Panc1 (cell line): Measurements from ENCODE around the gene PINK1. TPM values are rescaled to one million over a fixed set of nuclear protein-coding genes. Genes with fewer than 3 reads are reported as not detected.

ENCODE experiments used
- ATAC-seq: fragments of 200-7000 bp; cut with Tn5 transposase; 2 replicates; pipeline ENCODE4 v1.9.1; 2020; ENCODE audit warnings: mild to moderate bottlenecking, moderate library complexity
- BruUV-seq: library from RNA; stranded (reverse); fragments of 400-500 nt; replicated peaks from 2 replicates; lab custom pipeline; 2021; lab: Mats Ljungman, UMichigan
- CTCF ChIA-PET: fragments of 300-600 bp; sonication (Branson Sonifier 250); formaldehyde crosslinking; loops from one replicate; lab custom pipeline; 2022; ENCODE audit warnings: antibody characterized with exemption; lab: Charles Lee
- POLR2A ChIA-PET: fragments of 300-600 bp; sonication (Branson Sonifier 250); formaldehyde crosslinking; loops from one replicate; lab custom pipeline; 2022; ENCODE audit warnings: antibody characterized with exemption; lab: Charles Lee
- DNase-seq: peaks from one replicate; pipeline ENCODE4 v3.0.0-alpha.2; 2010; ENCODE audit warnings: low read depth, low spot score
- H3K27ac ChIP-seq: 2 replicates; pipeline ENCODE4 v1.5.1; 2011; ENCODE audit warnings: mild to moderate bottlenecking, low read length, inconsistent platforms
- H3K27me3 ChIP-seq: fragments of 200-500 bp; sonication (Bioruptor generic); 2 replicates; pipeline ENCODE4 v1.6.0; 2014; ENCODE audit warnings: low read length, inconsistent platforms; ENCODE audit not compliant: control insufficient read depth, insufficient read depth
- H3K36me3 ChIP-seq: fragments of 200-500 bp; sonication (Bioruptor generic); 2 replicates; pipeline ENCODE4 v1.5.1; 2014; ENCODE audit warnings: inconsistent platforms, mild to moderate bottlenecking, low read length, moderate library complexity; ENCODE audit not compliant: control insufficient read depth, insufficient read depth
- H3K4me1 ChIP-seq: 2 replicates; pipeline ENCODE4 v1.5.1; 2011; ENCODE audit warnings: inconsistent platforms, mild to moderate bottlenecking, low read length, moderate library complexity; ENCODE audit not compliant: control insufficient read depth, insufficient read depth
- H3K4me3 ChIP-seq, 2 experiments: 2 replicates each; pipeline ENCODE4 v1.5.1; 2011 to 2012; ENCODE audit warnings: low read depth in 2 of 2, low read length in 2 of 2, mild to moderate bottlenecking in 2 of 2, inconsistent platforms in 1 of 2, moderate library complexity in 1 of 2
- H3K9me3 ChIP-seq: fragments of 200-500 bp; sonication (Bioruptor generic); 2 replicates; pipeline ENCODE4 v1.5.1; 2014; ENCODE audit warnings: low read depth, mild to moderate bottlenecking, inconsistent platforms, low read length, moderate library complexity; ENCODE audit not compliant: control insufficient read depth, insufficient read depth
- CTCF ChIP-seq: fragments of 450-650 bp; IDR thresholded peaks from 2 replicates; pipeline ENCODE4 v1.5.1; 2017; ENCODE audit warnings: mild to moderate bottlenecking
- POLR2AphosphoS5 ChIP-seq: IDR thresholded peaks from 2 replicates; pipeline ENCODE4 v1.6.1; 2012; ENCODE audit warnings: mild to moderate bottlenecking, low read depth, low read length, moderate library complexity
- REST ChIP-seq, 2 experiments: IDR thresholded peaks; 2 replicates each; pipeline ENCODE4 v1.6.1; 2011 to 2012; ENCODE audit warnings: low read depth in 2 of 2, control low read depth in 1 of 2, low read length in 1 of 2, mild to moderate bottlenecking in 1 of 2, moderate library complexity in 1 of 2; ENCODE audit not compliant: insufficient read depth in 1 of 2
- SIN3A ChIP-seq: IDR thresholded peaks from 2 replicates; pipeline ENCODE4 v1.6.1; 2012; ENCODE audit warnings: low read depth, mild to moderate bottlenecking, low read length, moderate library complexity, borderline replicate concordance; ENCODE audit not compliant: insufficient read depth
- TCF7L2 ChIP-seq: IDR thresholded peaks from 2 replicates; pipeline ENCODE4 v1.6.1; 2011; ENCODE audit warnings: mild to moderate bottlenecking, low read depth, low read length, inconsistent platforms
- in situ Hi-C: cut with HindIII; loops from 2 replicates; pipeline ENCODE4 v1.10.0; 2016; ENCODE audit warnings: low sequenced_read_pairs, low pct_unique_long_range_greater_than_20kb
- intact Hi-C: fragments of 100-400 bp; cut with micrococcal nuclease; formaldehyde crosslinking; loops from one replicate; pipeline ENCODE4 v1.10.0; 2022; ENCODE audit not compliant: unreplicated experiment
- total RNA-seq: library from RNA; stranded (reverse); gene quantifications from one replicate; pipeline ENCODE4 v1.2.1, GENCODE V29; 2021; ENCODE audit not compliant: unreplicated experiment

The PINK1 gene
- total RNA-seq, 1 experiment from 2014 or later: 32.1 TPM

- TF ChIP-seq POLR2AphosphoS5: no peak
- TF ChIP-seq SIN3A: 0 out of 2 replicates have a peak, but pooled peaks have one; percentile 44
- no peak for TF ChIP-seq REST (IDR thresholded peaks at IDR 0.05; ENCODE audit: insufficient read depth in 1 of 2, low read depth in 2 of 2, low read length in 1 of 2)
- TF ChIP-seq TCF7L2: peak; percentile 18; the same call in 1 of the 2 replicates
- TF ChIP-seq CTCF: peak; percentile 97
- ChIA-PET CTCF (interaction anchor here (0.6 to 1.3 kb wide), 13 partner anchors 9 to 536 kb away, joined by 3 to 8 read pairs (median 3); partner anchors contain the start of gene SH2D5), POLR2A (interaction anchor here (0.6 kb wide), 4 partner anchors 10 to 452 kb away, joined by 3 to 8 read pairs (median 4); no protein-coding TSS in a partner anchor)
- in situ Hi-C loops (no loop called here), intact Hi-C loops (loop anchor here (5.0 kb wide), 1 partner anchor 501 kb away; no protein-coding TSS in a partner anchor)
- H3K4me3 ChIP-seq: peak overlapping the region; percentile 51 to 65
- no TSS peak for BruUV-seq
- H3K36me3 ChIP-seq: no peaks in the 10 kb centered on the region
- DNase-seq (peak; percentile 42), ATAC-seq (peak; percentile 91)
- peak overlapping the region; percentile 80 for H3K27ac ChIP-seq
- no peaks in the 10 kb centered on the region for H3K9me3 ChIP-seq
- peaks cover 5% of the 10 kb centered on the region for H3K4me1 ChIP-seq
- no peaks in the 10 kb centered on the region for H3K27me3 ChIP-seq
These were observed 63.4 kb downstream of the PINK1 start for GRCh38 chr1:20696397-20697333.

DNA sequence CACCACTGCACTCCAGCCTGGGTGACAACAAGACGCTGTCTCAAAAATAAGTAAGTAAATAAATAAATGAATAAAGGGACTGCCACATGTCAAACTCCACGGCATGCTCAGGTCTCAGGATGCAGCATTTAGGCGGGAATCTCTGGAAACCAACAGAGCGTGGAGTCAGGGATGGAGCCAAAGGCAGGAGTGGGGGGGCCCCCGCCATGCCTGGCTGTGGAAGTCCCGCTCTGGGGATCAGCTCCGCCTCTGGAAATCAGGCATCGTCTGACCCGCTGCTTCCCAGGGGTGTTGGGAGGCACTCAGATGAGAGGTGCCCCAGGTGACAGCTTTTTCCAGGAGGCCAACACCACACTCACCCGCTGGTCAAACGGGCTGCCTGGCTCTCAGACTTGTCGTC is 64.3 kb downstream of the PINK1 start:
- Histone ChIP-seq H3K27ac (0 out of 2 replicates have a peak overlapping the region, but pooled peaks have one; percentile 18), H3K36me3 (no peaks in the 10 kb centered on the region), H3K4me3 (no peak overlapping the region), H3K9me3 (no peaks in the 10 kb centered on the region), H3K27me3 (no peaks in the 10 kb centered on the region), H3K4me1 (peaks cover 5% of the 10 kb centered on the region)
- in situ Hi-C loops: no loop called here
- TF ChIP-seq REST (IDR thresholded peaks at IDR 0.05; ENCODE audit: insufficient read depth in 1 of 2, low read depth in 2 of 2, low read length in 1 of 2): no peak
- no peak for TF ChIP-seq CTCF
- no peak for TF ChIP-seq TCF7L2
- TF ChIP-seq SIN3A: no peak
- TF ChIP-seq POLR2AphosphoS5: no peak
- ATAC-seq (no peak), DNase-seq (no peak)
- ChIA-PET CTCF (interaction anchor here (1.3 kb wide), 2 partner anchors 30 to 36 kb away, joined by 3 to 8 read pairs; no protein-coding TSS in a partner anchor), POLR2A (no interaction called here)
- BruUV-seq: no TSS peak
- intact Hi-C loops: loop anchor here (5.0 kb wide), 1 partner anchor 500 kb away; no protein-coding TSS in a partner anchor
